Brain microvascular endothelial cell (primary cell): ENCODE measurements around the gene CCDC197.
A peak's percentile ranks its signal among the peaks of the same experiment; 100 is the strongest.

Experiments used
- DNase-seq: peaks from one replicate; pipeline ENCODE4 v3.0.0-alpha.2; 2020
- H3K27ac ChIP-seq: fragments of 250-450 bp; sonication (Bioruptor Pico); 2 replicates; pipeline ENCODE4 v1.5.1; 2020; ENCODE audit warnings: mild to moderate bottlenecking, moderate library complexity
- H3K27me3 ChIP-seq: fragments of 250-450 bp; sonication (Bioruptor Pico); replicated peaks from 2 replicates; pipeline ENCODE4 v1.5.1; 2020; ENCODE audit warnings: mild to moderate bottlenecking
- H3K36me3 ChIP-seq: fragments of 250-450 bp; sonication (Bioruptor Pico); replicated peaks from 2 replicates; pipeline ENCODE4 v1.5.1; 2020; ENCODE audit warnings: mild to moderate bottlenecking
- H3K4me3 ChIP-seq: 2 replicates; pipeline ENCODE4 v1.5.1; 2011; ENCODE audit warnings: low read depth, mild to moderate bottlenecking, control low read depth, low read length, moderate library complexity
- CTCF ChIP-seq: IDR thresholded peaks from 2 replicates; pipeline ENCODE4 v1.5.1; 2011; ENCODE audit warnings: low read depth, mild to moderate bottlenecking, moderate library complexity, low read length, control low read depth, inconsistent platforms; ENCODE audit errors: missing control alignments
- in situ Hi-C: cut with HindIII; loops from 2 replicates; pipeline ENCODE4 v1.10.0; 2017; ENCODE audit warnings: low sequenced_read_pairs, low pct_ligation_motif_present

Gene CCDC197

GRCh38 chr14:93964281-93964680, 32.8 kb upstream of the CCDC197 start:
- Histone ChIP-seq H3K27me3 (no peaks in the 10 kb centered on the region), H3K36me3 (no peaks in the 10 kb centered on the region), H3K4me3 (no peak overlapping the region), H3K27ac (no peak overlapping the region)
- DNase-seq, result no peak
- TF ChIP-seq CTCF, result no peak
- in situ Hi-C loops, result no loop called here

GRCh38 chr14:93964820-93965286, 32.2 kb upstream of the CCDC197 start:
- Histone ChIP-seq H3K27ac (peak overlapping the region; percentile 62), H3K4me3 (no peak overlapping the region), H3K27me3 (no peaks in the 10 kb centered on the region), H3K36me3 (no peaks in the 10 kb centered on the region)
- no peak for TF ChIP-seq CTCF
- no peak for DNase-seq
- in situ Hi-C loops, result no loop called here

GRCh38 chr14:93965287-93965821, 31.7 kb upstream of the CCDC197 start:
- Histone ChIP-seq H3K4me3 (no peak overlapping the region), H3K36me3 (no peaks in the 10 kb centered on the region), H3K27ac (peak overlapping the region; percentile 62), H3K27me3 (no peaks in the 10 kb centered on the region)
- TF ChIP-seq CTCF, result no peak
- DNase-seq, result peak; percentile 84
- in situ Hi-C loops, result no loop called here

GRCh38 chr14:93965946-93966474, 31.1 kb upstream of the CCDC197 start:
- H3K4me3 ChIP-seq, result no peak overlapping the region
- no peak for DNase-seq
- no peaks in the 10 kb centered on the region for H3K36me3 ChIP-seq
- H3K27ac ChIP-seq, result peak overlapping the region; percentile 62
- TF ChIP-seq CTCF, result no peak
- peaks cover 4% of the 10 kb centered on the region for H3K27me3 ChIP-seq
- in situ Hi-C loops, result no loop called here

GRCh38 chr14:93967637-93968250, 29.4 kb upstream of the CCDC197 start:
- Histone ChIP-seq H3K4me3 (no peak overlapping the region), H3K27me3 (peaks cover 5% of the 10 kb centered on the region), H3K27ac (no peak overlapping the region), H3K36me3 (no peaks in the 10 kb centered on the region)
- no peak for DNase-seq
- in situ Hi-C loops, result no loop called here
- TF ChIP-seq CTCF, result no peak
